GM10266 (cell line): Measurements from ENCODE around the gene TSPOAP1.

ENCODE experiments used
- DNase-seq: peaks from one replicate; pipeline ENCODE4 v3.0.0; 2012; ENCODE audit errors: extremely low spot score
- CTCF ChIP-seq: IDR thresholded peaks from 2 replicates; pipeline ENCODE4 v1.5.1; 2012; ENCODE audit warnings: mild to moderate bottlenecking, low read depth; ENCODE audit not compliant: control insufficient read depth, insufficient read depth; ENCODE audit errors: missing control alignments

TSPOAP1 gene

DNA sequence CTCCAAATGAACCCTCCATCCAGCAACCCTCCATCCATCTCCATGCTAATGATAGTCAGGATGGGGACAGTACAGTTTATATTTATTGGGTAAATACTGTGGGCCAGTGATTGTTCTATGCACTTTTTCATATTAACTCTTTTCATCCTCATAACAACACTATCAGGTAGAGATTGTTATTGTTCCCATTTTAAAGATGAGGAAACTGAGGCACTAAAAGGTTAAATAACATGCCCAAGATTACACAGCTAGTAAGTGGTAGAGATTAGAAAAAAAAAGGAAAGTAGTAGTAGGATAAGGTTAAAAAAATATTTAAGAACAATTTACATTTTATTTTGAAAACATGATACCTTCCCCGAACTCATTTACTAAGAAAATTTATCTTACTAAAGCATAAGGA lies 45.3 kb upstream of the TSPOAP1 start:
- DNase-seq, result no peak
- no peak for TF ChIP-seq CTCF

- no peak for DNase-seq
- no peak for TF ChIP-seq CTCF
Observed at GRCh38 chr17:58373003-58373402, 44.4 kb upstream of the TSPOAP1 start.

GRCh38 chr17:58371300-58371950 lies 42.8 kb upstream of the TSPOAP1 start:
- no peak for DNase-seq
- TF ChIP-seq CTCF, result no peak

DNA sequence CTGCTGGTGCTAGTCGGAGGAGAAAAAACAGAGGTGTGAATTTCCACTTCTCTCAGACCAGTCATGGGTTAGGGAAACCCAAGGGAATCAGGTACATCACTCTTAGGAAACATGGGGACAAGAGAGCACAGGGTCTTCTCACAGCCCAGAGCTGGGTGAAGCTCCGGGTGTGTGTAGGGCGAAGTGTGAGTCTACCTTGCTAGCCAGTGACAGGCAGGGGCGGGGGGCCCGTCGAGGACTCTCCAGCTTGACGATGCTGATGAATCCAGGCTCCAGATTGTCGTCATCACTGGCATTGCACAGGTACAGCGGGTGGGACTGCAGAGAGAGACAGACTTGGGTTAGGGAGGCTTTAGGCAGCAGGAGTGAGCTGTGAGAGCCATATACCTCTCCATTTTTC lies 42.1 kb upstream of the TSPOAP1 start:
- no peak for DNase-seq
- TF ChIP-seq CTCF, result no peak

DNA sequence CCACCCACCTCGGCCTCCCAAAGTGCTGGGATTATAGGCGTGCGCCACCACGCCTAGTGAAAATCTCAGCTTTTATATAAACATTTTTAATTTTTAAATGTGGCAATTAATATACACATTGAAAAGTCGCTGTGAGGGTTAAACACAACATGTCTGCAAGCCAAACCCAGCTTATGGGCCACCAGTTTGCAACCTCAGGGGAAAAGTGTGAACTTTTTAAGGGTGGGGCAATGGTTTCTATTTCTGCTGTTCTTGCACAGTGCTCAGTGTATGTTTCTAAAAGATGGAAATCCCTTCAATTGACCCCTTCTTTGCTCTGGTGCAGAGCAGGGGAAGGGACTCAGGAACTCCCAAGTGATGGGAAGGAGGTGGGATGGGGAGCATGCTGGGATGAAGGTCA lies 41.7 kb upstream of the TSPOAP1 start:
- TF ChIP-seq CTCF, result no peak
- no peak for DNase-seq

GRCh38 chr17:58369214-58370031 lies 40.8 kb upstream of the TSPOAP1 start:
- TF ChIP-seq CTCF, result no peak
- peak; percentile 17 for DNase-seq

- no peak for TF ChIP-seq CTCF
- peak; percentile 35 for DNase-seq
Observed at GRCh38 chr17:58368860-58369213, 40.2 kb upstream of the TSPOAP1 start.
